Putamen (tissue), 1 donor: Measurements from ENCODE around the gene ZNF324B.
"Not testable (repeated sequence)": the region's sequence is repeated elsewhere in the genome, so short reads cannot be mapped to it uniquely, and the experiment has no call there.

Experiments used
- DNase-seq: peaks from one replicate; pipeline ENCODE4 v3.0.0-alpha.2; 2016; ENCODE audit warnings: low spot score

ZNF324B gene

GRCh38 chr19:58455306-58455705 lies 3.9 kb downstream of the ZNF324B start:
- DNase-seq = no peak

- no peak for DNase-seq
Measured at GRCh38 chr19:58456111-58456510, 4.7 kb downstream of the ZNF324B start.

GRCh38 chr19:58460039-58460438 lies 8.6 kb downstream of the ZNF324B start:
- DNase-seq = no peak

- DNase-seq = no peak
Measured at GRCh38 chr19:58466089-58466759, 14.8 kb downstream of the ZNF324B start.

GRCh38 chr19:58466760-58467589 lies 15.6 kb downstream of the ZNF324B start, which contains the start of gene ZNF324:
ZNF324 (plus strand) TSS chr19:58467080; CDS start chr19:58469186, 2,106 bp downstream.
- DNase-seq = peak; percentile 97

GRCh38 chr19:58468216-58468839 lies 16.9 kb downstream of the ZNF324B start:
- DNase-seq = no peak

- DNase-seq = no peak
Measured at GRCh38 chr19:58469241-58470013, 18.0 kb downstream of the ZNF324B start.

- DNase-seq = not testable (repeated sequence)
Measured at GRCh38 chr19:58470837-58471543, 19.6 kb downstream of the ZNF324B start.

- DNase-seq = no peak
Measured at GRCh38 chr19:58471736-58472135, 20.3 kb downstream of the ZNF324B start.

GRCh38 chr19:58473775-58474174 lies 22.4 kb downstream of the ZNF324B start:
- DNase-seq = no peak

GRCh38 chr19:58474291-58474996 lies 23.0 kb downstream of the ZNF324B start:
- DNase-seq = no peak

GRCh38 chr19:58474997-58475713 lies 23.7 kb downstream of the ZNF324B start:
- no peak for DNase-seq

GRCh38 chr19:58475714-58476497 lies 24.5 kb downstream of the ZNF324B start, which contains the start of gene ZNF446:
ZNF446 (plus strand) TSS chr19:58476352; CDS start chr19:58477219, 867 bp downstream.
- DNase-seq = peak; percentile 97

- DNase-seq = no peak
Measured at GRCh38 chr19:58476498-58477015, 25.1 kb downstream of the ZNF324B start.

- DNase-seq = no peak
Measured at GRCh38 chr19:58477130-58477529, 25.7 kb downstream of the ZNF324B start.

GRCh38 chr19:58477871-58478270 lies 26.4 kb downstream of the ZNF324B start:
- DNase-seq = no peak

- no peak for DNase-seq
Measured at GRCh38 chr19:58479303-58479702, 27.9 kb downstream of the ZNF324B start.

GRCh38 chr19:58479736-58480480 lies 28.5 kb downstream of the ZNF324B start:
- no peak for DNase-seq
